ENCODE measurements around the gene DYNLRB1. TPM values are rescaled to one million over a fixed set of nuclear protein-coding genes. Genes with fewer than 3 reads are reported as not detected.

The DYNLRB1 gene
- total and polyA plus RNA-seq, 9 of the 15 experiments (the other 6 are each of a cell fraction or from before 2014, with no cell fraction given) = 48.7 to 358 (median 121) TPM

- H3K9ac ChIP-seq (ENCODE audit: insufficient read depth in 1 of 2, low read depth in 2 of 2, low read length in 2 of 2) = peak overlapping the region in 1 of 2 experiments; percentile 4; a peak in 1 of 4 replicates
- no peaks in the 10 kb centered on the region for H3K79me2 ChIP-seq (ENCODE audit: control insufficient read depth, insufficient read depth, low read length)
- TF ChIP-seq PCBP2 (IDR thresholded peaks at IDR 0.05; ENCODE audit: low read depth, low read length, poor library complexity, severe bottlenecking) (no peak), MAFG (tag; conservative IDR thresholded peaks at IDR 0.05) (no peak), ZNF436 (CRISPR knock-in tag; IDR thresholded peaks at IDR 0.05) (no peak), CTBP1 (IDR thresholded peaks at IDR 0.05; ENCODE audit: borderline replicate concordance) (no peak), U2AF2 (optimal IDR thresholded peaks at IDR 0.05; ENCODE audit: low read depth, low read length) (no peak), BRD9 (IDR thresholded peaks at IDR 0.05; ENCODE audit: low read depth, partially characterized antibody) (no peak), RFX1 (IDR thresholded peaks at IDR 0.05) (no peak), HCFC1 (IDR thresholded peaks at IDR 0.05; ENCODE audit: low read depth, low read length) (no peak), FOXK2 (conservative IDR thresholded peaks at IDR 0.05 in 1 of 2, IDR thresholded peaks at IDR 0.05 in 1 of 2; ENCODE audit: low read depth in 2 of 2) (no peak), STAT5A (IDR thresholded peaks at IDR 0.05; ENCODE audit: borderline replicate concordance, low read length) (no peak)
- H3K4me3 ChIP-seq = no peak overlapping the region
- intact Hi-C loops (cut with micrococcal nuclease) = no loop called here
- no peaks in the 10 kb centered on the region for H3K9me1 ChIP-seq (ENCODE audit: control insufficient read depth, insufficient read depth, low read length)
- no peak overlapping the region for H3K27ac ChIP-seq (ENCODE audit: extremely low read depth, low read depth, low read length)
- CTCF ChIA-PET (ENCODE audit: low intra/inter-chr PET ratio) = no interaction called here
- H3K4me1 ChIP-seq (replicated peaks in 1 of 2; ENCODE audit: control insufficient read depth in 2 of 2, insufficient read depth in 2 of 2, low read length in 2 of 2) = peaks cover 0 to 19% of the 10 kb centered on the region in 2 experiments; a peak in 2 of 5 replicates
- WGBS (ENCODE audit: insufficient coverage, low coverage, missing lambda C conversion rate) = 85% methylated on average over 10 of the region's 10 CpGs
- no peaks in the 10 kb centered on the region for H3K9me3 ChIP-seq (replicated peaks; ENCODE audit: control insufficient read depth, insufficient read depth, low read depth, low read length)
- DNase-seq (ENCODE audit: extremely low read depth in 1 of 4, low spot score in 3 of 4) (no peak), ATAC-seq (no peak), FAIRE-seq (no peak)
- no peak overlapping the region for H3K4me2 ChIP-seq (ENCODE audit: insufficient read depth, low read length)
- peaks cover 11% of the 10 kb centered on the region; the same call in 1 of the 3 replicates for H3K36me3 ChIP-seq (ENCODE audit: control insufficient read depth, insufficient read depth, low read length)
- no peaks in the 10 kb centered on the region for H4K20me1 ChIP-seq (replicated peaks; ENCODE audit: control insufficient read depth, insufficient read depth, low read length)
- no peaks in the 10 kb centered on the region for H3K27me3 ChIP-seq (ENCODE audit: control insufficient read depth in 2 of 2, insufficient read depth in 2 of 2, low read length in 2 of 2)
- in situ Hi-C loops (cut with MboI) = no loop called here
- BruUV-seq (replicated peaks) = no TSS peak
- no peak overlapping the region for H2AFZ ChIP-seq (ENCODE audit: low read depth, low read length)
- POLR2A ChIA-PET = interaction anchor here (0.5 to 2.2 kb wide), 5 partner anchors 8 to 128 kb away, joined by 3 to 7 read pairs (median 3); no protein-coding TSS in a partner anchor
Observed at GRCh38 chr20:34561661-34562060, 45.4 kb downstream of the DYNLRB1 start.

Measured in K562 (cell line).